ENCODE results near the gene PREX1. TPM values are rescaled to one million over a fixed set of nuclear protein-coding genes. Genes with fewer than 3 reads are reported as not detected.

Gene PREX1
- total and polyA plus RNA-seq, 10 donors: 36.7 to 279 (median 157) TPM

- peak; percentile 64 for DNase-seq
- WGBS, 5 donors: 84 to 91% (median 87%) methylated on average over 12 to 14 of the region's 14 CpGs
- peaks cover 4 to 100% (median 82%) of the 10 kb centered on the region in 6 donors for H3K36me3 ChIP-seq
Measured at GRCh38 chr20:48679599-48679998, 148.2 kb downstream of the PREX1 start.

GRCh38 chr20:48679011-48679410 is 148.8 kb downstream of the PREX1 start:
- Histone ChIP-seq H3K27me3 (replicated peaks in 1 of 7) (no peaks in the 10 kb centered on the region), H3K36me3 (peaks cover 4 to 100% (median 82%) of the 10 kb centered on the region in 6 donors), H3K27ac (no peak overlapping the region), H3K9me3 (no peaks in the 10 kb centered on the region), H3K4me3 (no peak overlapping the region), H3K4me1 (peaks cover 7 to 57% (median 24%) of the 10 kb centered on the region in 6 donors)
- WGBS, 5 donors: 94 to 100% (median 96%) methylated on average over 3 of the region's 3 CpGs
- DNase-seq: no peak
- TF ChIP-seq POLR2AphosphoS5 (IDR thresholded peaks at IDR 0.05) (no peak), POLR2A (IDR thresholded peaks at IDR 0.05) (no peak)
- TF ChIP-seq, protein P1, sequence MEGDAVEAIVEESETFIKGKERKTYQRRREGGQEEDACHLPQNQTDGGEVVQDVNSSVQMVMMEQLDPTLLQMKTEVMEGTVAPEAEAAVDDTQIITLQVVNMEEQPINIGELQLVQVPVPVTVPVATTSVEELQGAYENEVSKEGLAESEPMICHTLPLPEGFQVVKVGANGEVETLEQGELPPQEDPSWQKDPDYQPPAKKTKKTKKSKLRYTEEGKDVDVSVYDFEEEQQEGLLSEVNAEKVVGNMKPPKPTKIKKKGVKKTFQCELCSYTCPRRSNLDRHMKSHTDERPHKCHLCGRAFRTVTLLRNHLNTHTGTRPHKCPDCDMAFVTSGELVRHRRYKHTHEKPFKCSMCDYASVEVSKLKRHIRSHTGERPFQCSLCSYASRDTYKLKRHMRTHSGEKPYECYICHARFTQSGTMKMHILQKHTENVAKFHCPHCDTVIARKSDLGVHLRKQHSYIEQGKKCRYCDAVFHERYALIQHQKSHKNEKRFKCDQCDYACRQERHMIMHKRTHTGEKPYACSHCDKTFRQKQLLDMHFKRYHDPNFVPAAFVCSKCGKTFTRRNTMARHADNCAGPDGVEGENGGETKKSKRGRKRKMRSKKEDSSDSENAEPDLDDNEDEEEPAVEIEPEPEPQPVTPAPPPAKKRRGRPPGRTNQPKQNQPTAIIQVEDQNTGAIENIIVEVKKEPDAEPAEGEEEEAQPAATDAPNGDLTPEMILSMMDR (IDR thresholded peaks at IDR 0.05 in 8 of 11, conservative IDR thresholded peaks at IDR 0.05 in 3 of 11): no peak
- intact Hi-C loops (cut with DNase I; ENCODE audit: low total_unique reads): no loop called here

More at GRCh38 chr20:48679599-48679998, 148.2 kb downstream of the PREX1 start:
- TF ChIP-seq POLR2AphosphoS5 (IDR thresholded peaks at IDR 0.05) (peak in 1 of 3 donors; percentile 53), POLR2A (IDR thresholded peaks at IDR 0.05) (no peak)
- TF ChIP-seq, protein P1 (IDR thresholded peaks at IDR 0.05 in 8 of 11, conservative IDR thresholded peaks at IDR 0.05 in 3 of 11): no peak
- H3K4me1 ChIP-seq: peaks cover 11 to 57% (median 30%) of the 10 kb centered on the region in 6 donors
- H3K27me3 ChIP-seq (replicated peaks in 1 of 7): no peaks in the 10 kb centered on the region
- no peak overlapping the region for H3K4me3 ChIP-seq
- no peaks in the 10 kb centered on the region for H3K9me3 ChIP-seq
- peak overlapping the region in 1 of 8 donors; percentile 2 for H3K27ac ChIP-seq
- intact Hi-C loops (cut with DNase I; ENCODE audit: low total_unique reads): no loop called here

- Histone ChIP-seq H3K4me1 (peaks cover 6 to 56% (median 19%) of the 10 kb centered on the region in 6 donors), H3K27ac (no peak overlapping the region), H3K4me3 (no peak overlapping the region), H3K9me3 (no peaks in the 10 kb centered on the region), H3K27me3 (replicated peaks in 1 of 7) (no peaks in the 10 kb centered on the region), H3K36me3 (peaks cover 4 to 100% (median 80%) of the 10 kb centered on the region in 6 donors)
- no peak for DNase-seq
- intact Hi-C loops (cut with DNase I; ENCODE audit: low total_unique reads): no loop called here
- 58 to 97% (median 74%) methylated on average over 5 of the region's 5 CpGs for WGBS, 5 donors
- TF ChIP-seq, protein P1 (IDR thresholded peaks at IDR 0.05 in 8 of 11, conservative IDR thresholded peaks at IDR 0.05 in 3 of 11): no peak
- TF ChIP-seq POLR2A (IDR thresholded peaks at IDR 0.05) (no peak), POLR2AphosphoS5 (IDR thresholded peaks at IDR 0.05) (no peak)
Measured at GRCh38 chr20:48678421-48678820, 149.4 kb downstream of the PREX1 start.

DNA sequence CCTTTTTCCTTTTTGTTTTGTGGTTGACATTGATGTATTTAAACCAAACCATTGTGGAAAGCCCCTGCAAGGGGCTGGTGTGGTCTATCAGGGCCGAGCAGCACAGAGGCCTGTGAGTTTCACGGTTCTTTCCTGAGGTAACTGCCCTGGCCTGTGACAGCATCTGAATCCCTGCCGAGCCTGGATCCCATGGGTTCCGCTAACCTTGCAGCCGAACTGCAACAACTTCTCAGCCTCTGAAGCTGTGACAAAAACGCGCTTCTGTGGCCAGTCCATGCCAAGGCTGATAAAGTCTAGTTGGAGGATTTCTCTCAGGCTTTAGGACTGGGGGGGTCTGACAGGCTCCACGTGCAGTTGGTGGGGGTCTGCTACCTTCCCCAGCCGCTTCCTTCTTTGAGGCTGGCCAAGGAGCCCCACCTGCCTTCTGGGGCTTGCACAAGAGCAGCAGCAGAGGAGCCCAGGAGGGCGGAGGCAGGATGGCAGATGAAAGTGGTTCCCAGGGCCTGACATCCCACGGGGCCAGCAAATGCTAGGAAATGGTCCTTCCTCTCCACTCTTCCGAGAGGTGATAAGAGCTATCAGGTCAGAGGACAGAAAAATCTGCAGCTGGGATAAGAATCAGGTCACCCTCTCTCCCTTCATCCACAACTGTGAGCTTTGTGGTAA is 150.9 kb downstream of the PREX1 start:
- TF ChIP-seq POLR2AphosphoS5 (IDR thresholded peaks at IDR 0.05): no peak
- TF ChIP-seq, protein P1 (IDR thresholded peaks at IDR 0.05 in 8 of 11, conservative IDR thresholded peaks at IDR 0.05 in 3 of 11): no peak
- no peak for TF ChIP-seq POLR2A (IDR thresholded peaks at IDR 0.05)
- Histone ChIP-seq H3K4me1 (peaks cover 0 to 46% (median 6%) of the 10 kb centered on the region in 6 donors), H3K9me3 (no peaks in the 10 kb centered on the region), H3K4me3 (no peak overlapping the region), H3K36me3 (peaks cover 4 to 100% (median 77%) of the 10 kb centered on the region in 6 donors), H3K27me3 (replicated peaks in 1 of 7) (no peaks in the 10 kb centered on the region), H3K27ac (no peak overlapping the region)
- DNase-seq: peak; percentile 59
- WGBS, 5 donors: 63 to 85% (median 65%) methylated on average over 9 to 12 of the region's 12 CpGs
- intact Hi-C loops (cut with DNase I; ENCODE audit: low total_unique reads): no loop called here

All from spleen (tissue), 11 donors.